ENCODE results near the gene PDIA5.

DNA sequence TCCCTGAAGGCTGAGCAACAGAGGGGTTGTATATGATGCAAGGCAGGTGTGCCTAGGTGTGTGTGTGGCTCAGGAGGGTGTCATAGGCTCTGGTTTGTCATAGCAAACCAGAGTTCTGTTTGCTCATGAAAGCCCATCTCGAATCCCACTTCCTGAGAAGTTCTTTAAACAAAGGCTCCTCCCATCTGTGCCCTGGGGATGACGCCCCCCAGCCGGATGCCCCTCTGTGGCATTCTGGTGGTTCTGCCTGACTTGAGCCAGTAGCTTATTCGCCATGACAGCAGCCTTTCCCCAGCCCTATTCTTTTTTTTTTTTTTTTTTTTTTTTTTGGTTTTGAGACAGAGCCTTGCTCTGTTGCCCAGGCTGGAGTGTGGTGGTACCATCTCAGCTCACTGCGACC lies 45.4 kb downstream of the PDIA5 start:
- no peak for TF ChIP-seq POLR2A (IDR thresholded peaks at IDR 0.05)
- no peak for TF ChIP-seq CTCF (IDR thresholded peaks at IDR 0.05)

All from esophagus squamous epithelium (tissue), 4 donors.